Stimulated activated CD4-positive, alpha-beta T cell treated with anti-CD3 and anti-CD28 coated beads, TNF-alpha, amount 100 ng/mL, for 1 hour (primary cell): ENCODE results near the gene FN1.
"Not testable (repeated sequence)": the region's sequence is repeated elsewhere in the genome, so short reads cannot be mapped to it uniquely, and the experiment has no call there.

ENCODE experiments used
- DNase-seq, 3 donors: peaks; one replicate each; pipeline ENCODE4 v3.0.0-alpha.2; 2020; ENCODE audit warnings: low read depth in 3 of 3, low spot score in 1 of 3

Gene FN1

GRCh38 chr2:215368493-215368809 lies 67.4 kb downstream of the FN1 start:
- DNase-seq, result no peak

DNA sequence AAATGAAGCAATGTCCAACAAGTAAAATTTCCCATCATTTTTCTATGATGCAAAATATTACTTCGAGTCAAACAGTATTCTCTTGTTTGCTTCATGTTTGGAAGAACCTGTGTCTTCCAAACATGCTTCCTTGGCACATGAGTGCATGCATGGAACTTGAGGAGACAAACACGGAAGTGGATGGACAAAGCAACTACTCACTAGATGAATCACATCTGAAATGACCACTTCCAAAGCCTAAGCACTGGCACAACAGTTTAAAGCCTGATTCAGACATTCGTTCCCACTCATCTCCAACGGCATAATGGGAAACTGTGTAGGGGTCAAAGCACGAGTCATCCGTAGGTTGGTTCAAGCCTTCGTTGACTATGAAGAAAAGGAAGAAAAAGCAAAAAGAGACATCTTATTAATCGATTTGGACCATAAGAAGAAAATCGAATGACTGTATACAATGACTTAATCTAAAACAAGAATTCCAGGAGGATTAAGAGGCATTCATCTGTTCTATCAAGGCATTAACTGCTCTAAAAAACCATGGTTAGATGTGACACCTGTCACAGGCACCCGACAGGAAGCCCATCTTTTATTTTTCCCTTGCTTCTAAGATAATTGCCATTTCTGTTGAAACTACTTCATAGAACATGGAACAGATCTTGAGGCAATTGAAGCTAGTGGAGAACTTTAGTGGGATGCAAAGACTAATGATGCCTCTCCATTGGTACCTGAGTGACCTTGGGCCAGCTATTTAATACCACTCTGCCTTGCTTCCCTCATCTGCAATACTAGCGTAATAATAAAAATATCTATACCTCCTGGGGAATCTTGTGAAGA lies 68.0 kb downstream of the FN1 start:
- no peak for DNase-seq

GRCh38 chr2:215366440-215367032 lies 69.3 kb downstream of the FN1 start:
- no peak for DNase-seq

GRCh38 chr2:215365184-215365658 lies 70.6 kb downstream of the FN1 start:
- DNase-seq, result no peak

- no peak for DNase-seq
These were observed 71.4 kb downstream of the FN1 start for GRCh38 chr2:215364157-215365155.

DNA sequence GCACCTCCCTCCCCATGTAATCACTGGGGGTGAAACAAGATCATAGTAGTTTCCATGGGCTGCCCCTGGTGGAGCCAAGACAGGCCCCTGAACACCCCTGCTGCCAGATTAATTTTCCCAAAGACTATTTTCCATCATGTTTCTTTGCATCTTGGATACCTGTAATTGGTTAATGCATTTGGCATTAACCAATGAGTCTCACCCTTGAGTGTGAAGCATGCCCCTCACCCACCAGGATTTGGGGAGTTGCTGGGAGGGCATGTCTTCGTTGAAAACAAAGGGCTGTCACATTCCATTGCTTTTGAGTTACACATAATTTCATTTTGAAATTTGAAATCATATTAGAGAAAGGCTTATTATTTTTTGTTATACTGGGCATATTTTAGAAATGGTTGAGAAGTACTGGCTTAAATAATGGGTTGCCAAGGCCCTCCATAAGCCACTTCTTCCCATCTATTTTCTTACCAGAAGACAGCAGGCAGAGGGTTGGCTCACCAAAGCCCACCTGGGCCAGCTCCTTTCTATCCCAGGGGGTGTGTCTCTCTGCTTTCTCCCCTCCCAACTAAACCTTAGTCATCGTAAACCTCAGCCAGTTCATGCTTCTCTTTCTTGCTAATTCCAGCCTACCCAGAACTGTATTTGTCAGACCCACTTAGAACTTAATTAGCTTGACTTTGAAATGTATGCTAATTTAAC lies 72.3 kb downstream of the FN1 start:
- DNase-seq, result no peak

DNA sequence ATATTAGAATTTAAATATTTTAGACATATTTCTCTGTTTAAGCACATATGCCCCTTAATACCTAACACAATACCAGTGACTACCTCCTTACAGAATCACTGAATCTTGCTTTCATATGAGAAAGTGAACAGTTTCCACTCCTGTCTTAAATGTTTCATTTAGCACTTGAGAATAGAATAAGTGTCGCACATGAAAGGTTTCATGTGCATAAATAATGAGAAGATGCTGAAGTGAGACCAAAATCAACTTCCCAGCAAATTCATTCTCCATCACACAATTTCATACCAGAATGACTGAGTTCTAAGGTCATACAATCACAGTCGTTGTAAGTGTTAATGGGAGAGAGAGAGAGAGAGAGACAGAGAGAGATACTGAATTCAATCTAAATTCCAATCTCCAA lies 72.8 kb downstream of the FN1 start:
- no peak for DNase-seq

DNA sequence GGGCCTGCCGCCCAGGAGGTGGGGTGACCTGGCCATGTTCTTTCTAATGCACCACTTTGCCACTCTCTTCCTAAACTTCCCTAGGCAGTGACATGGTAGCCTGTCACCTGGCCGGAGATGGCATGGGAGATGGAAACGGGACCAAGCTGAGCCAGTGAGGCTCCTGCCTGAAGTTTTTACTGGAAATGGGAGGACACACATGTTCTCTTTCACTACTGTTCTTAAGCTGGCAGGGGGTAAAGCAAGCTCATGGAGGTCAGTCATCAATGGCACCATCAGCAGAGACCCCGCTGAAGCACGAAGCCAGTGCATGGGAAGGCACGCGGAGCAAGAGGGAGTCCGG lies 73.3 kb downstream of the FN1 start:
- no peak for DNase-seq

GRCh38 chr2:215361876-215362561 lies 73.8 kb downstream of the FN1 start:
- DNase-seq, result no peak

DNA sequence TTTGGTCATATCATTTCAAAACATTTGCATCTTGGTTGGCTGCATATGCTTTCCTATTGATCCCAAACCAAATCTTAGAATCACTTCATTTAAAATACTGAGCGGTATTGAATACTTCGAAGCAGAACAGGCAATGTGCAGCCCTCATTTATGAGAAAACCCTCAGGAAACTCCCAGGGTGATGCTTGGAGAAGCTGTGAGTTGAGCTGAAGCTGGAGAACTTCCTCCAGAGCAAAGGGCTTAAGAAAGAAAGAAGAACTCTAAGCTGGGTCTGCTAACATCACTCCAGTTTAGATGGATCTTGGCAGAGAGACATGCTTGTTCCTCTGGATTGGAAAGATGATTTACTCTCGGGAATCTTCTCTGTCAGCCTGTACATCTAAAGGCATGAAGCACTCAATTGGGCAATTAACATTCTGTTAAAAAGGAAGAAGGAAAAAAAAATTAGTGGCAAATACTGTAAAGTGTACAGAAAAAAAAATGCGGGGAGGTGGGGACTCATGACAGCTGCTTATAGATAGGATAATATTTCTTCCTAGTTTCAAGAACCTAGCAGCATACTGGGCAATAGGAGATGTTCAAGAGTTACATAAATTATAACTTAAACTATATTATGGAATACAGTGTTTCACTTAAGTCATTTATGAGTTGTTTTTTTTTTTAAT lies 74.5 kb downstream of the FN1 start:
- DNase-seq, result no peak

DNA sequence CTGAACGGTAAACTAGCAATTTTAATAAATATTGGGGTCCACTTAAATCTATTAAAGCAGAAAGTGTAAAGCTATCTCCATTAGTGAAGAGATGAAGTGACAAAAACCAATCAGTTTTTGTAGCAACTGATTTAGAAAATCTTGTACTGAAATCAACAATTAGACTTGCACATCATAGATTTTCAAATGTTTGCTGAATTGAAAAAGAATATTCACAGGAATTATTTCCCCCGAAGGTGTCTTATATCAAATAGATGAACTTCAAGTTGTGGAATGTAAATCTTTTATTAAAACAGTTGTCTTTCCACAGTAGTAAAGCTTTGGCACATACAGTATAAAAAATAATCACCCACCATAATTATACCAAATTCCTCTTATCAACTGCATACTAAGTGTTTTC lies 75.3 kb downstream of the FN1 start:
- no peak for DNase-seq

DNA sequence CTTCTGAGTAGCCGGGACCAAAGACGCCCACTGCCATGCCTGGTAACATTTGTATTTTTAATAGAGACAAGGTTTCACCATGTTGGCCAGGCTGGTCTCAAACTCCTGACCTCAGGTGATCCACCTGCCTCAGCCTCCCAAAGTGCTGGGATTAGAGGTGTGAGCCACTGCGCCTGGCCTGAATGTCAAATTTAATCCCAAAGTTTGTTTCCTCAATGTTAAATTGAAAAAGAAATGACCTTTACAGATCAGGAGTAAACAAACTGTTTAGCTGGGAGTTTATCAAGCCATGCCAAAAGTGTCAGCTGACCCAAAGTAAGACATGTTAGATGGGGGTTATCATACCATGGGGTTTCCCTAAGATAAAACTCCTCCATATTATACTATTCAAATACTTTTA lies 75.8 kb downstream of the FN1 start:
- not testable (repeated sequence) for DNase-seq

DNA sequence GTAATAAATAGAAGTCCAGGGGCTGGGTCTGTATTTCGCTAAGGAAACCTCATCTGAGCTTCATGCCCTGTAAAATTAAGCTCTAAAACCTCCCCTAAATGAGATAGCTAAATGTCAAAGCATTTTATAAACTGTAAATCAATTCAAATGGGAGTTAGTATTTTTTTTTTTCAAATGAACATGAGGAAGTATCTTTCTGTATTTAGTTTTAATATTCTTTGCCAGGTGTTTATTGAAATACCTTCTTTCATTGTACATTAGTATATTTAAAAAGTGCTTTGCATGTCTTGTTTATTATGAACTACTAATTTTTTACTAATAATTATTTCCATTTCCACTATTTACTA lies 76.3 kb downstream of the FN1 start:
- no peak for DNase-seq

- no peak for DNase-seq
These were observed 76.8 kb downstream of the FN1 start for GRCh38 chr2:215358891-215359575.

DNA sequence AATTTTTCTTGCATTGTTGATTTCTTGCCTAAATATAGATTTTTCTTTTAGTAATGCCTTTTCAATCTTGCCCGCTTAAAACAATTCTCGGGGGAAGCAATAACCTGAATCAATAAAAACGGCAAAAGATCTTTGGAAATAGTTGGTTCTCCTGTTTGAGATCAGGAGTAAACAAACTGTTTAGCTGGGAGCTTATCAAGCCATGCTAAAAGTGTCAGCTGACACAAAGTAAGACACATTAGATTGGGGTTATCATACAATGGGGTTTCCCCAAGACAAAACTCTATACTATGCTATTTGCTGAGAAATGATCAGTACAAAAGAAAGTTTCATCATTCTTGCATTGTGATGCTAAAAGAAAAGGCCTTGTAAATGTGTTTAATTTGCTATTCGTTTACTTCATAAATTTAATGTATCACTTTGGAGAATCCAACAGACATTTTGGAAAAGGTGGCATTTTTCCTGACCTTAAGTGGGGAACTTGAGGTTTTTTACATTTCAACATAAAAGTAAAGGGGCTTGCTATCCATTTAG lies 77.5 kb downstream of the FN1 start:
- no peak for DNase-seq

GRCh38 chr2:215357660-215358059 lies 78.2 kb downstream of the FN1 start:
- DNase-seq, result no peak

- DNase-seq, result no peak
These were observed 78.9 kb downstream of the FN1 start for GRCh38 chr2:215356948-215357461.

GRCh38 chr2:215356334-215356947 lies 79.4 kb downstream of the FN1 start:
- no peak for DNase-seq

- no peak for DNase-seq
These were observed 80.1 kb downstream of the FN1 start for GRCh38 chr2:215355801-215356200.
